GM21390 (cell line): ENCODE data around the gene RASGRP4.
"Not testable (repeated sequence)": the region's sequence is repeated elsewhere in the genome, so short reads cannot be mapped to it uniquely, and the experiment has no call there.

ENCODE experiments used
- ATAC-seq: cut with Tn5 transposase; IDR thresholded peaks from one replicate; pipeline ENCODE4 v1.9.1; 2021; ENCODE audit not compliant: unreplicated experiment

RASGRP4 gene

DNA sequence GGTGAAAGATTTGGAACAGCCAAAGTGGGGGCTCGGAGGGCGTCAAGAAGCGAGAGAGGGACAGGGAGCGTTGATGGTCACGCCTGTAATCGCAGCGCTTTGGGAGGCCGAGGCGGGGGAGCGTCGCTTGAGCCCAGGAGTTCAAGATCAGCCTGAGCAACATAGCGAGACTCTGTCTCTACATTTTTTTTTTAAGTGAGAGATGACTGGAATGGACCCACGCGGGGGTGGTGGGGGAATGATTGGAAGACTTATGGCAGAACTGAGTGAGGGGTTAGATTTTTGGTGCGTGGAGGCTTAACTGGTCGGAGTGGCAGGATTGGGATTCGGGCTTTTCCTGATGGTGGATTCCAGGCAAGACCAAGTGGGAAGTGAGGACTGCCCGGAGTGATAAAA, 50.9 kb downstream of the RASGRP4 start:
- no peak for ATAC-seq

DNA sequence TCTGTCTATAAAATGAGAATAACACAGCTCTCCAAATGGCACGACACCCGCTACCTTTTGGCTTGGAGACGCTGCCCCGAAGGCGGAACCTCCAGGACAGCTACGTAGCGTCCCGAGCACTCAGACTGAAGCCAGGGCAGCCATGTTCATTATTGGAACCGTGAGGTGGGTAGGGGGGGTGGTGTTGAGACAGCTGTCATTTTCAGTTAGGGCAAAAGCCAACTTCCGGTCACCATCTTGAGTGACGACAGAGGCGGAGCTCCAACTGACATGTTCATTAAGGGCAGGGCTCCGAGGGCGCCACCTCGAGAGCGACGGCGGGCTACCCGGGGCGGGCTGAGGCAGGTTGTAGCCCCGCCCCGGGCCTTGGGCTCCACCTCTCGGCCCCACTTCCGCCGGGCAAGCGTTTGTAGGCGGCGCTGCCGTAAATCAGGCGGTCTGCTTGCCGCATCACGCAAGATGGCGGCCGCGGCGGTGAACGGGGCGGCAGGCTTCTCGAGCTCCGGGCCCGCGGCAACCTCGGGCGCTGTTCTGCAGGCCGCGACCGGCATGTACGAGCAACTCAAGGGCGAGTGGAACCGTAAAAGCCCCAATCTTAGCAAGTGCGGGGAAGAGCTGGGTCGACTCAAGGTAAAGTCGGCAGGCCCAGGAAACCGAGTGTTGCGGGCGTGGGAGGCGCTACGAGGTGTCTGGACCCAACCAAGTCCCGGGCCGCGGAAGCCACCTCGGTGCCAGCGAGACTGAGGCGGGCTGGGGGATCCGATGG, 51.5 kb downstream of the RASGRP4 start, which contains the start of gene PSMD8:
Gene PSMD8 (plus strand): TSS at position 240 of the 766 bp plus-strand sequence. CDS start 31 bp downstream, at position 271.
- ATAC-seq: peak; percentile 92

DNA sequence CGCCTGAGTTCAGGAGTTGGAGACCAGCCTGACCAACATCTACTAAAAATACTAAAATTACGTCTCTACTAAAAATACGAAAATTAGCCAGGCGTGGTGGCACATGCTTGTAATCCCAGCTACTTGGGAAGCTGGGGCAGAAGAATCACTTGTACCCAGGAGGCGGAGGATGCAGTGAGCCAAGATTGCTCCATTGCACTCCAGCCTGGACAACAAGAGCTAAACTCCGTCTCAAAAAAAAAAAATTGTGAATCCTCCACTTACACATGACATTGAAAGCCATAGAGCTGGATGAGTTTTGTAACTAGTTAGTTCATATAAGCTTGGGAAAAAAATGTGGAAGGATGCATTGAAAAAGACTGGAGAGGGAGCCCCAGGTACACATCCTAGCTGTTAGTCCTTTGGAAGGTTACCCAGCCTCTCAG, 52.1 kb downstream of the RASGRP4 start:
- ATAC-seq: no peak

DNA sequence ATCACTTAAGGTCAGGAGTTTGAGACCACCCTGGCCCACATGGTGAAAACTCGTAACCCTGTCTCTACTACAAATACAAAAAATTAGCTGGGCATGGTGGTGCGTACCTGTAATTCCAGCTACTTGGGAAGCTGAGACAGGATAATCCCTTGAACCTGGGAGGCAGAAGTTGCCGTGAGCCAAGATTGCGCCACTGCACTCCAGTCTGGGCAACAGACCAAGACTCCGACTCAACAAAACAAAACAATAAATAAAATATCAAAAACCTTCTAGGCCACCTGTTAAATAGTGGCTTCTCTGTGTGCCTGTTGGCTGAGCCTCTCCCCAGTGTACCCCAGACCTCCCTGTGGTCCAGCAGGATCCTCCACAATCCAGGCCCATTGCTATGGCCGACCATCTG, 54.9 kb downstream of the RASGRP4 start:
- no peak for ATAC-seq

DNA sequence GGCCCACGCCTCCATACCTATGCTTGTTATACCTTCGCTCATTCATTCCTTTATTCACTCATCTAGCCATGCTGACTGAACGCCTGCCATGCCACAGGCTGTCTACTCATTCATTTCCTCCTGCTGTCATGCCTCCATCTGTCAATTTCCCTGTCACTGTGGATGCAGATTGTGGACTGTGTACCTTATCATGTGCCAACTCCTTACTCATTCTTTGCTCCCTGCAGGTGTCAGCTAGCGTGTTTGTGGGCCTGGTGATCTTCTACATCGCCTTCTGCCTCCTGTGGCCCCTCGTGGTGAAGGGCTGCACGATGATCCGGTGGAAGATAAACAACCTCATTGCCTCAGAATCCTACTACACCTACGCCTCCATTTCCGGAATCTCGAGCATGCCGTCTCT, 55.7 kb downstream of the RASGRP4 start:
- ATAC-seq: no peak

DNA sequence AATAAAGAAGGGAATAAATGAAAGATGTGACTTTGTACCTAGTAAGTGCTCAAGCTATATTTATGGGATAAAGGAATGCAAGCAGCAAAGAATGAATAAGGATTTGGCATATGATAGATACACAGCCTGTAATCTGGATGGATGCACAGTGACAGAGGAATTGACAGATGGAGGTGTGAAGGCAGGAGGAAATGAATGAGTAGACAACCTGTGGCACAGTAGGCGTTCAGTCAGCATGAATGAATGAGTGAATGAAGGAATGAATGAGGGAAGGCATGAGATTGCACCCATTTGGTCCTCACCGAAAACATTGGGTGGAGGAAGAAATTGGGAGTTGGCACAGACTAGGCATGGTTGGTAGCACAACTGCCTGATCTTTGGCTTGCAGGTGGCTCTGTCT, 56.4 kb downstream of the RASGRP4 start:
- no peak for ATAC-seq

DNA sequence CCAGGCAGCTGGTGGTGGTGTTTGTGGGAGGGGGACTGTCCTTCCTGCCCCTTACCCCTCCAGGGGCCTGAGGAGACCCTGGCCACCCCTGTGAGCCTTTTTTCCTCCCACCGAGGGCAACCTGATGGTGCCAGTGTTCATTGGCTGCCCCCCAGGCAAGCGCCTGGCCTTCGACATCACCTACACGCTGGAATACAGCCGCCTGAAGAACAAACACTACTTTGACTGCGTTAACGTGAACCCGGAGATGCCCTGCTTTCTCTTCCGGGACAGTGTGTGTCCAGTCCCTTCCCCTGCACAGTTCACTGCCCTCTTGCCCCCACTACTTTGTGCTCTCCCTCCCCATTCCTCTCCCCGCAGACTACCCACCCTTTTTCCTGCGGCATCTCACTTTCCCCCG, 59.0 kb downstream of the RASGRP4 start:
- no peak for ATAC-seq

DNA sequence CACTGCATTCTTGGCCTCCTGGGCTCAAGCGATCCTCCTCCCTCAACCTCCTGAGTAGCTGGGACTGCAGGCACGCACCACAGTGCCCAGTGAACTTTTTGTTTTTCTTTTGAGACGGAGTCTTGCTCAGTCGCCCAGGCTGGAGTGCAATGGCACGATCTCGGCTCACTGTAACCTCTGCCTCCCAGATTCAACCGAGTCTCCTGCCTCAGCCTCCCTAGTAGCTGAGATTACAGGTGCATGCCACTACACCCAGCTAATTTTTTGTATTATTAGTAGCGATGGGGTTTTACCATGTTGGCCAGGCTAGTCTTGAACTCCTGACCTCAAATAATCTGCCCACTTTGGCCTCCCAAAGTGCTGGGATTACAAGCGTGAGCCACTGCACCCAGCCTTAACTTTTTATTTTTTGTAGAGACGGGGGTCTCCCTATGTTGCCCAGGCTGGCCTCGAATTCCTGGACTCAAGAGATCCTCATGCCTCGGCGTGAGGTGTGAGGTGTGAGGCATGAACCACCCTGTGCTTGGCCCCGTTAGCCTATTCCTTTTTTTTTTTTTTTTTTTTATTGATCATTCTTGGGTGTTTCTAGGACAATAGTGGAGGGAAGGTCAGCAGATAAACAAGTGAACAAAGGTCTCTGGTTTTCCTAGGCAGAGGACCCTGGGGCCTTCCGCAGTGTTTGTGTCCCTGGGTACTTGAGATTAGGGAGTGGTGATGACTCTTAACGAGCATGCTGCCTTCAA, 62.9 kb downstream of the RASGRP4 start:
- not testable (repeated sequence) for ATAC-seq

DNA sequence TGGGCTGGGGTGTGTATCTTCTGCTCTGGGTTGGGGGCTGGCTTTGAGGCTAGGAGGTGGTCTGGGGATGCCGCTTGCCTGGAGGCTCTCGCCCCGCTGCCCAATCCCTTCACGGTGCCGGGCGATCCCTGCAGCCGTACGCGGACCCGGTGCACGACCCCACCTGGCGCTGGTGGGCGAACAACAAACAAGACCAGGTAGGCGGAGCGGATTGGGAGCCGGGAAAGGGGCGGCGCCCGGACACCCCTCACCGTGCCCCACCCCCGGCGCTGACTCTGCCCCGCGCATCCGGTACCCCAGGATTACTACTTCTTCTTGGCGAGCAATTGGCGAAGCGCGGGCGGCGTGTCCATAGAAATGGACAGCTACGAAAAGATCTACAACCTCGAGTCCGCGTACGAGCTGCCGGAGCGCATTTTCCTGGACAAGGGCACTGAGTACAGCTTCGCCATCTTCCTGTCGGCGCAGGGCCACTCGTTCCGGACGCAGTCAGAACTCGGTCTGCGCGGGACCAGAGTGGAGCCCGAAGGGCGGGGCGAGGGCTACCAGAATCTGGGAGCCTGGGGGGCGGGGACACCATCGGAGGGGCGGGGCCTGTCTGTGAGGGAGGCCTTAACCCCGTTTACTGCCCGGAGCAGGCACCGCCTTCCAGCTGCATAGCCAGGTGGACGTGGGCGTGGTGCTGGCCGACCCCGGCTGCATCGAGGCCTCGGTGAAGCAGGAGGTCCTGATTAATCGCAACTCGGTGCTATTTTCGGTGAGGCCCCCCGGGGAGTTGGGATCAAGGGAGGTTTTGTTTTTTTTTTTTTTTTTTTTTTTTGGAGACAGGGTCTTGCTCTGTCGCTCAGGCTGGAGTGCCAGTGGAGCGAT, 63.7 kb downstream of the RASGRP4 start:
- ATAC-seq: no peak

DNA sequence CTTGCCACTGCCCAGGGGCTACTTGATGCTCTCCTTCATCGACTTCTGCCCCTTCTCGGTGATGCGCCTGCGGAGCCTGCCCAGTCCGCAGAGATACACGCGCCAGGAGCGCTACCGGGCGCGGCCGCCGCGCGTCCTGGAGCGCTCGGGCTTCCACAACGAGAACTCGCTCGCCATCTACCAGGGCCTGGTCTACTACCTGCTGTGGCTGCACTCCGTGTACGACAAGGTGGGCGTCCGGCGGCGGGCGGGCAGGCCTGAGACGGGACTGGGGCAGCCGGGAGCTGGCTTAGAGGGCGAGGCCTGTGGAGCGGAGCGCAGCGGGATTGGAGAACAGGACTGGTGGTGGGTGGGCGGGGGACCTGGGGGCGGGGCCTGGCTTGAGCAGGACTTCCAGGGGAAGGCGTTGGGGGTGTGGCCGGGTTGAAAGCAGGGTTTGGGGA, 64.4 kb downstream of the RASGRP4 start:
- no peak for ATAC-seq

DNA sequence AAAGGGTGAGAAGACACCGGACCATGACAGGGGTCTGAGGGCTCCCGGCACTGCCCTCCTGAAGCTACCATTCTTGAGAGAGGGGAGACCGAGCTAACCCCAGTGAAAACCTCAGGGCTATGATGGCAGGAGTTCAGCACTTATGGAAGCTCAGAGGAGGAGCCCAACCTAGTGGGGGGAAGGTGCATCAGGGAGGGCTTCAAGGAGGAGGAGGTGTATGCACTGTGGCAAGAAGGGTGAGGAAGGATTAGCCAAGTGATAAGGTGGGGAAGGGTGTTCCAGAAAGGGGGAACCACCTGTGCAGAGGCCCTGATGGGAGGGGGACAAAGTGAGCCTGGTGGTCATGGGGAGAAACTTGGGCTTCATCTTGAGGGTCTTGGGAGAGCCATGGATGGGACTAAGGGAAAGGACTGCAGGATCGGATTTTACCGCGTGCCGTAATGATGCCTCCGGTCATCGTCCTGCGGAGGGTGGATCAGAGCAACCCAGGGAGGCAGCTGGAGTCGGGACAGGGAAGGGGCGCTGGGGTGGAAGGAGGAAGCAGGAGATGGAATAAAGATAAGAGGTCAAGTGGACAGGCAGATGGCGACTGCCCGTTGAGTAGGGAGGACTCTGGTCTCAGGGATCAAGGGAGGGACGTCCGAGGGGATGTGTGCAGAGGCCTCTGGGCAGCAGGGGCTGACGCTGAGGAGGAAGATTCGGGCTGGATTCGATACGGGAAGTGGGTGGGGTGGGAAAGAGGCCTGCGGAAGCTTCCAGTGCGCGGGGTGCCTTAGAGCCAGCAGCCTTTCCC, 65.0 kb downstream of the RASGRP4 start:
- no peak for ATAC-seq

DNA sequence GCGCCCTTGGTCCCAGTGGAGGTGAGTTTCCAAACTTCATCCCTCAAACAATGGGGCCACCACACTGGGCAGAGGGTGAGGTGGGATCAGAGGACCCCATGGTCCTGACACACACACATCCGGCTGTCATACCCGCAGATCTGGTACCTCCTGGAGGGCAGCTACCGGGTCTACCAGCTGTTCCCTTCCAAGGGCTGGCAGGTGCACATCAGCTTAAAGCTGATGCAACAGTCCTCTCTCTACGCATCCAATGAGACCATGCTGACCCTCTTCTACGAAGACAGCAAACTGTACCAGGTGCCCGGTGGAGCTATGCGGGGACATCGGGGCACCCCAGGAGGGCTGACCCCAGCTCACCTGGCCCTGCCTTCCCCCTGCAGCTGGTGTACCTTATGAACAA, 65.7 kb downstream of the RASGRP4 start:
- ATAC-seq: no peak

DNA sequence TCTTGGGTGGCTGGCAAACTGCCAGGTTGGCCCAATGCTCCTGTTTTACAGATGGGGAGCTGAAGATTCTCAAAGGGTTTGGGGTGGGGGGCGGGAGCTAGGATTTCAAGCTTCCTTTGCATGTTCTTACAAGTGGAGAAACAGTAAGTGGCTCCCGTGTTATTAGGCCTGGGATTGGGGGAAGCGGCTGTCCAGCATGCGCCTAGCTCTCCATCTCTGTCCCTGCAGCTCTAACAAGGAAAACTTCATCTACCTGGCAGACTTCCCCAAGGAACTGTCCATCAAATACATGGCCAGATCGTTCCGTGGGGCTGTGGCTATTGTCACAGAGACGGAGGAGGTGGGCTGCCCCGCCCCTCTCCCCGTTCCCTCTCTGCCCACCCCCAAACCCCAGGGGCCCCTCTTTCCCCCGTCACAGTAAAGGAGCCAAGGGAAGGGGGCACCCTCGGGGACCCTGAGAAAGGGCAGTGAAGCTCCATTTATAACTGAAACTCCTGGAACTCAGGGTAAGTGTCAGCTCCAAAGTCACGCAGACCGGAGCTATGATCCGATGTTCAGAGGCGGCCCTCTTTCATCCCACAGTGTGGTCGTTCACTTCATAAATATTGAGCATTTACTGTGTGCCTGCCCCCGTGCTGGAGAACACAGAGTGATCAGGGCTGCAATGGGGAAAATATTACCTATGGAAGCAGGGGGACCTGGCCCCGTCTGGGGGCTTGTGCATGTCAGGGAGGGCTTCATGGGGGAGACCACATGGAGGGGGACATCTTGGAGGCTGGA, 66.6 kb downstream of the RASGRP4 start:
- ATAC-seq: no peak
